HK-2 (cell line): ENCODE data around the gene SMC2.

Experiments
- DNase-seq: peaks from one replicate; pipeline ENCODE4 v3.0.0-alpha.2; 2018; ENCODE audit not compliant: unreplicated experiment

SMC2 gene

GRCh38 chr9:104093647-104094533 is at the start of gene SMC2:
Gene SMC2, plus strand, starts transcription at chr9:104094309. Its CDS starts 1,076 bp downstream, at chr9:104095385.
- DNase-seq, result peak; percentile 92

- DNase-seq, result no peak
These were observed 25.6 kb upstream of the SMC2 start for GRCh38 chr9:104068546-104068945.

GRCh38 chr9:104069288-104069687 is 24.8 kb upstream of the SMC2 start:
- DNase-seq, result no peak

GRCh38 chr9:104071589-104071988 is 22.5 kb upstream of the SMC2 start:
- no peak for DNase-seq

GRCh38 chr9:104073098-104073769 is 20.9 kb upstream of the SMC2 start:
- DNase-seq, result no peak

GRCh38 chr9:104073770-104074133 is 20.4 kb upstream of the SMC2 start:
- DNase-seq, result no peak

- DNase-seq, result no peak
These were observed 19.2 kb upstream of the SMC2 start for GRCh38 chr9:104074876-104075275.

GRCh38 chr9:104075801-104076753 is 18.0 kb upstream of the SMC2 start:
- DNase-seq, result no peak

GRCh38 chr9:104078596-104078995 is 15.5 kb upstream of the SMC2 start:
- no peak for DNase-seq

- no peak for DNase-seq
These were observed 13.1 kb upstream of the SMC2 start for GRCh38 chr9:104080983-104081382.

- DNase-seq, result no peak
These were observed 11.9 kb upstream of the SMC2 start for GRCh38 chr9:104082168-104082567.

GRCh38 chr9:104085525-104085924 is 8.6 kb upstream of the SMC2 start:
- no peak for DNase-seq

- no peak for DNase-seq
These were observed 6.2 kb upstream of the SMC2 start for GRCh38 chr9:104087894-104088293.

GRCh38 chr9:104088416-104088815 is 5.7 kb upstream of the SMC2 start:
- no peak for DNase-seq

GRCh38 chr9:104090578-104090977 is 3.5 kb upstream of the SMC2 start:
- no peak for DNase-seq

GRCh38 chr9:104091116-104091515 is 3.0 kb upstream of the SMC2 start:
- DNase-seq, result no peak

GRCh38 chr9:104091708-104092107 is 2.4 kb upstream of the SMC2 start:
- DNase-seq, result no peak

GRCh38 chr9:104092192-104092591 is 1.9 kb upstream of the SMC2 start:
- no peak for DNase-seq

- DNase-seq, result no peak
These were observed 1.1 kb upstream of the SMC2 start for GRCh38 chr9:104092875-104093600.

- DNase-seq, result no peak
These were observed 466 bp downstream of the SMC2 start for GRCh38 chr9:104094534-104095015.

GRCh38 chr9:104099630-104100029 is 5.5 kb downstream of the SMC2 start:
- no peak for DNase-seq
